IMR-90 (cell line): ENCODE results near the gene CRB1. TPM values are rescaled to one million over a fixed set of nuclear protein-coding genes. Genes with fewer than 3 reads are reported as not detected.
A peak's percentile ranks its signal among the peaks of the same experiment; 100 is the strongest.

Experiments
- ATAC-seq: fragments of 200-7000 bp; cut with Tn5 transposase; 2 replicates; pipeline ENCODE4 v1.9.1; 2020; ENCODE audit warnings: low read depth, mild to moderate bottlenecking, moderate library complexity
- BruUV-seq: library from RNA; stranded (reverse); fragments of 400-500 nt; replicated peaks from 2 replicates; lab custom pipeline; 2021; lab: Mats Ljungman, UMichigan
- CTCF ChIA-PET: fragments of 300-600 bp; formaldehyde crosslinking; extraction: SDS; loops from one replicate; lab custom pipeline; 2021; ENCODE audit warnings: antibody characterized with exemption; lab: Yijun Ruan, JAX
- POLR2A ChIA-PET: fragments of 300-600 bp; sonication (Branson Sonifier 250); formaldehyde crosslinking; loops from one replicate; lab custom pipeline; 2022; ENCODE audit warnings: antibody characterized with exemption; ENCODE audit not compliant: unreplicated experiment; lab: Charles Lee
- DNase-seq: peaks from one replicate; pipeline ENCODE4 v3.0.0; 2013
- H2AFZ ChIP-seq: replicated peaks from 2 replicates; pipeline ENCODE3; 2013; ENCODE audit warnings: low read length, mild to moderate bottlenecking; ENCODE audit not compliant: poor library complexity
- H2AK5ac ChIP-seq: 2 replicates; pipeline ENCODE4 v1.6.1; 2013; ENCODE audit warnings: low read depth, low read length, inconsistent platforms
- H2AK9ac ChIP-seq: replicated peaks from 2 replicates; pipeline ENCODE3; 2013; ENCODE audit warnings: mild to moderate bottlenecking, low read depth, low read length, moderate library complexity; ENCODE audit not compliant: poor library complexity
- H2BK120ac ChIP-seq: 2 replicates; pipeline ENCODE4 v1.6.1; 2013; ENCODE audit warnings: low read depth, low read length, inconsistent platforms
- H2BK15ac ChIP-seq: 3 replicates; pipeline ENCODE4 v1.6.1; 2013; ENCODE audit warnings: low read depth, low read length, inconsistent platforms
- H2BK20ac ChIP-seq: 2 replicates; pipeline ENCODE4 v1.6.1; 2013; ENCODE audit warnings: low read depth, mild to moderate bottlenecking, inconsistent platforms, low read length, moderate library complexity
- H2BK5ac ChIP-seq: 2 replicates; pipeline ENCODE4 v1.6.1; 2013; ENCODE audit warnings: mild to moderate bottlenecking, low read depth, low read length, inconsistent platforms; ENCODE audit not compliant: poor library complexity, severe bottlenecking
- H3K14ac ChIP-seq: replicated peaks from 2 replicates; pipeline ENCODE4 v1.6.1; 2013; ENCODE audit warnings: low read depth, low read length, inconsistent platforms
- H3K18ac ChIP-seq: 2 replicates; pipeline ENCODE4 v1.6.1; 2013; ENCODE audit warnings: low read depth, low read length, control low read depth
- H3K23ac ChIP-seq: 2 replicates; pipeline ENCODE4 v1.6.1; 2013; ENCODE audit warnings: low read depth, low read length, inconsistent platforms
- H3K27ac ChIP-seq: 2 replicates; pipeline ENCODE4 v1.5.1; 2013; ENCODE audit warnings: mild to moderate bottlenecking, control low read depth, low read length; ENCODE audit not compliant: insufficient read depth
- H3K27me3 ChIP-seq: 2 replicates; pipeline ENCODE4 v1.6.1; 2013; ENCODE audit warnings: low read length; ENCODE audit not compliant: control insufficient read depth, insufficient read depth
- H3K36me3 ChIP-seq: 2 replicates; pipeline ENCODE4 v1.6.1; 2013; ENCODE audit warnings: low read length, mixed read lengths; ENCODE audit not compliant: control insufficient read depth, insufficient read depth
- H3K4ac ChIP-seq: 2 replicates; pipeline ENCODE4 v1.6.1; 2013; ENCODE audit warnings: low read depth, low read length, inconsistent platforms
- H3K4me1 ChIP-seq: 2 replicates; pipeline ENCODE4 v1.6.1; 2013; ENCODE audit warnings: low read length, mixed read lengths; ENCODE audit not compliant: control insufficient read depth, insufficient read depth
- H3K4me2 ChIP-seq: 2 replicates; pipeline ENCODE4 v1.6.1; 2013; ENCODE audit warnings: low read depth, mild to moderate bottlenecking, control low read depth, low read length, moderate library complexity
- H3K4me3 ChIP-seq: 2 replicates; pipeline ENCODE4 v1.5.1; 2013; ENCODE audit warnings: low read depth, mild to moderate bottlenecking, control low read depth, low read length, moderate library complexity; ENCODE audit not compliant: insufficient read depth
- H3K56ac ChIP-seq: 2 replicates; pipeline ENCODE4 v1.6.1; 2013; ENCODE audit warnings: low read length, inconsistent platforms; ENCODE audit not compliant: insufficient read depth; ENCODE audit errors: extremely low read depth
- H3K79me1 ChIP-seq, 2 experiments: 2 replicates each; pipeline ENCODE4 v1.6.1; 2013; ENCODE audit warnings: low read length in 2 of 2, inconsistent platforms in 1 of 2, low read depth in 1 of 2
- H3K9ac ChIP-seq: 2 replicates; pipeline ENCODE4 v1.6.1; 2013; ENCODE audit warnings: low read depth, low read length, control low read depth
- H3K9me1 ChIP-seq: 2 replicates; pipeline ENCODE4 v1.6.1; 2013; ENCODE audit warnings: low read length, inconsistent platforms; ENCODE audit not compliant: insufficient read depth
- H3K9me3 ChIP-seq: 2 replicates; pipeline ENCODE4 v1.6.1; 2013; ENCODE audit warnings: low read length; ENCODE audit not compliant: control insufficient read depth, insufficient read depth
- H4K20me1 ChIP-seq: 2 replicates; pipeline ENCODE4 v1.6.1; 2013; ENCODE audit warnings: low read length, inconsistent platforms; ENCODE audit not compliant: insufficient read depth
- H4K5ac ChIP-seq: 2 replicates; pipeline ENCODE4 v1.6.1; 2013; ENCODE audit warnings: mild to moderate bottlenecking, low read depth, low read length, control low read depth
- H4K8ac ChIP-seq, 2 experiments: 2 replicates each; pipeline ENCODE4 v1.6.1; 2013; ENCODE audit warnings: low read depth in 2 of 2, low read length in 2 of 2, control low read depth in 1 of 2, inconsistent platforms in 1 of 2
- H4K91ac ChIP-seq: 2 replicates; pipeline ENCODE4 v1.6.1; 2013; ENCODE audit warnings: low read depth, low read length, inconsistent platforms; ENCODE audit not compliant: insufficient read depth
- MAZ ChIP-seq: IDR thresholded peaks from 2 replicates; pipeline ENCODE4 v1.6.1; 2012; ENCODE audit warnings: low read depth, mild to moderate bottlenecking, low read length, improper control_type of control experiment, moderate library complexity, borderline replicate concordance
- USF2 ChIP-seq: fragments of 150-350 bp; IDR thresholded peaks from 2 replicates; pipeline ENCODE4 v1.6.1; 2017; ENCODE audit warnings: mild to moderate bottlenecking, antibody characterized with exemption, low read length, low read depth
- WGBS, 2 experiments: methylation state at CpG; one replicate each; pipeline versions ENCODE4 v1.1.5 to v1.1.7; 2013; ENCODE audit warnings: missing lambda C conversion rate in 2 of 2; ENCODE audit not compliant: insufficient read length in 1 of 2; ENCODE audit errors: extremely low coverage in 2 of 2; 5-methylcytosine and 5-hydroxymethylcytosine counted together
- dilution Hi-C: fragments of 300-500 bp; cut with HindIII; formaldehyde crosslinking; loops from one replicate; pipeline ENCODE4 v1.14.3; 2018; ENCODE audit warnings: low sequenced_read_pairs; ENCODE audit not compliant: unreplicated experiment
- in situ Hi-C: fragments of 300-500 bp; cut with MboI; formaldehyde crosslinking; loops from 3 replicates; pipeline ENCODE4 v1.14.3; 2019; ENCODE audit warnings: low sequenced_read_pairs, inconsistent platforms, mixed read lengths
- intact Hi-C: fragments of 100-400 bp; cut with micrococcal nuclease; formaldehyde crosslinking; loops from 2 replicates; pipeline ENCODE4 v1.10.0; 2022
- polyA plus RNA-seq, 3 experiments: library from polyadenylated mRNA; depleted of rRNA; stranded (reverse); fragments of >200 nt; gene quantifications; 2 replicates each; pipeline ENCODE4 v1.2.3, GENCODE V29; 2012; ENCODE audit warnings: low replicate concordance in 1 of 3
- total RNA-seq: library from RNA; depleted of rRNA; stranded (reverse); fragments of >200 nt; gene quantifications from 2 replicates; pipeline ENCODE4 v1.2.3, GENCODE V29; 2012

The CRB1 gene
- total and polyA plus RNA-seq, 2 of the 4 experiments (the other 2 are of a cell fraction): not detected

DNA sequence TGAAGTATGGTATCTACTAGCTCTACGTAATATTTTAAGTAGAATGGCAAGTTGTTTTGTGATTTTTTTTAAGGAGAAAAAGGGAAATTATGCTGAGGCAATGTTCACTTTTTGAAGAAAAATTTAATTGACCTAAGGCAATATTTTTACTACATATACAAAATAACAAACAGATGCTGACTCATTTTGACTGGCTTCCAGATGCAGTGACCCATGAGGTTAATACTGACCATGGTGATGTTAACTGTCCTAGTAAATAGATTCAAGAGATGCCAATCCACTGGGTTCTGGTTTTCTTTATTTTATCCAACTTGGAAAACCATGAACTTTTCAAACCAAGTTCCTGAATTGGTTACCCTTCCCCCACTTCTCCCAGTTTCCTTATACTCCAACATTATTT lies 154.9 kb downstream of the CRB1 start:
- H2AFZ ChIP-seq: no peak overlapping the region
- H2AK5ac ChIP-seq: no peak overlapping the region
- no peak overlapping the region for H3K4me2 ChIP-seq
- ATAC-seq: peak; percentile 56
- H3K56ac ChIP-seq: no peak overlapping the region
- peak; percentile 43 for DNase-seq
- H2BK20ac ChIP-seq: no peak overlapping the region
- H3K23ac ChIP-seq: no peak overlapping the region
- no peak overlapping the region for H4K91ac ChIP-seq
- BruUV-seq: no TSS peak
- H3K79me1 ChIP-seq: no peaks in the 10 kb centered on the region
- H4K8ac ChIP-seq: no peak overlapping the region
- H2BK15ac ChIP-seq: no peak overlapping the region
- no peak overlapping the region for H2BK120ac ChIP-seq
- POLR2A ChIA-PET: no interaction called here
- H4K20me1 ChIP-seq: no peaks in the 10 kb centered on the region
- no peak overlapping the region for H3K9ac ChIP-seq
- no peak overlapping the region for H2AK9ac ChIP-seq
- no peak overlapping the region for H3K4me3 ChIP-seq
- 100% methylated on average over 1 of the region's 1 CpG; no CpG with 5 or more reads in 1 of the 2 experiments for WGBS, 2 experiments
- no peak overlapping the region for H3K4ac ChIP-seq
- no peak overlapping the region for H4K5ac ChIP-seq
- H3K18ac ChIP-seq: no peak overlapping the region
- no peak overlapping the region for H3K14ac ChIP-seq
- H3K9me1 ChIP-seq: no peaks in the 10 kb centered on the region
- peaks cover 1% of the 10 kb centered on the region; the same call in 1 of the 2 replicates for H3K27me3 ChIP-seq
- H3K4me1 ChIP-seq: no peaks in the 10 kb centered on the region
- intact Hi-C loops: no loop called here
- dilution Hi-C loops: no loop called here
- in situ Hi-C loops: no loop called here
- CTCF ChIA-PET: no interaction called here
- no peak overlapping the region for H2BK5ac ChIP-seq
- H3K36me3 ChIP-seq: no peaks in the 10 kb centered on the region
- H3K27ac ChIP-seq: no peak overlapping the region
- TF ChIP-seq USF2: no peak
- no peak for TF ChIP-seq MAZ
- no peaks in the 10 kb centered on the region for H3K9me3 ChIP-seq
